Measurements from ENCODE around the gene ZMIZ1.

- TF ChIP-seq, protein P1, sequence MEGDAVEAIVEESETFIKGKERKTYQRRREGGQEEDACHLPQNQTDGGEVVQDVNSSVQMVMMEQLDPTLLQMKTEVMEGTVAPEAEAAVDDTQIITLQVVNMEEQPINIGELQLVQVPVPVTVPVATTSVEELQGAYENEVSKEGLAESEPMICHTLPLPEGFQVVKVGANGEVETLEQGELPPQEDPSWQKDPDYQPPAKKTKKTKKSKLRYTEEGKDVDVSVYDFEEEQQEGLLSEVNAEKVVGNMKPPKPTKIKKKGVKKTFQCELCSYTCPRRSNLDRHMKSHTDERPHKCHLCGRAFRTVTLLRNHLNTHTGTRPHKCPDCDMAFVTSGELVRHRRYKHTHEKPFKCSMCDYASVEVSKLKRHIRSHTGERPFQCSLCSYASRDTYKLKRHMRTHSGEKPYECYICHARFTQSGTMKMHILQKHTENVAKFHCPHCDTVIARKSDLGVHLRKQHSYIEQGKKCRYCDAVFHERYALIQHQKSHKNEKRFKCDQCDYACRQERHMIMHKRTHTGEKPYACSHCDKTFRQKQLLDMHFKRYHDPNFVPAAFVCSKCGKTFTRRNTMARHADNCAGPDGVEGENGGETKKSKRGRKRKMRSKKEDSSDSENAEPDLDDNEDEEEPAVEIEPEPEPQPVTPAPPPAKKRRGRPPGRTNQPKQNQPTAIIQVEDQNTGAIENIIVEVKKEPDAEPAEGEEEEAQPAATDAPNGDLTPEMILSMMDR (IDR thresholded peaks at IDR 0.05), result no peak
- no peak for TF ChIP-seq POLR2A (IDR thresholded peaks at IDR 0.05)
Measured at GRCh38 chr10:79166312-79166721, 97.6 kb downstream of the ZMIZ1 start.

Measured in body of pancreas (tissue), 4 donors.